MCF 10A (cell line): ENCODE measurements around the gene MYD88. TPM values are rescaled to one million over a fixed set of nuclear protein-coding genes. Genes with fewer than 3 reads are reported as not detected.

Experiments
- BruUV-seq: library from RNA; stranded (reverse); fragments of 400-500 nt; replicated peaks from 2 replicates; lab custom pipeline; 2021; lab: Mats Ljungman, UMichigan
- CTCF ChIA-PET: fragments of 300-600 bp; sonication (Branson Sonifier 250); formaldehyde crosslinking; extraction: SDS; loops from one replicate; lab custom pipeline; 2021; ENCODE audit warnings: antibody characterized with exemption, inconsistent platforms; lab: Yijun Ruan, JAX
- POLR2A ChIA-PET: fragments of 300-600, 350-650 bp; sonication (Branson Sonifier 250); formaldehyde crosslinking; extraction: SDS; loops from one replicate; lab custom pipeline; 2020; ENCODE audit warnings: antibody characterized with exemption, inconsistent platforms; lab: Yijun Ruan, JAX
- DNase-seq: peaks from one replicate; pipeline ENCODE4 v3.0.0-alpha.2; 2018; ENCODE audit not compliant: unreplicated experiment
- H3K27ac Mint-ChIP-seq: one replicate; pipeline ENCODE4 v1.8.0; 2022; ENCODE audit warnings: mild to moderate bottlenecking, low read depth, mixed read lengths; ENCODE audit not compliant: unreplicated experiment
- H3K27me3 Mint-ChIP-seq: one replicate; pipeline ENCODE4 v1.8.0; 2022; ENCODE audit warnings: mixed read lengths; ENCODE audit not compliant: insufficient read depth, unreplicated experiment
- H3K36me3 Mint-ChIP-seq: one replicate; pipeline ENCODE4 v1.8.0; 2022; ENCODE audit warnings: mild to moderate bottlenecking, moderate library complexity, mixed read lengths; ENCODE audit not compliant: insufficient read depth, unreplicated experiment
- H3K4me1 Mint-ChIP-seq: one replicate; pipeline ENCODE4 v1.8.0; 2022; ENCODE audit warnings: mixed read lengths; ENCODE audit not compliant: insufficient read depth, unreplicated experiment
- H3K4me3 Mint-ChIP-seq: one replicate; pipeline ENCODE4 v1.8.0; 2022; ENCODE audit warnings: mild to moderate bottlenecking, moderate library complexity, mixed read lengths; ENCODE audit not compliant: unreplicated experiment
- H3K9me3 Mint-ChIP-seq: one replicate; pipeline ENCODE4 v1.8.0; 2022; ENCODE audit warnings: mixed read lengths; ENCODE audit not compliant: unreplicated experiment
- CTCF ChIP-seq: fragments of 200-600 bp; IDR thresholded peaks from one replicate; pipeline ENCODE4 v1.8.0; 2022; ENCODE audit warnings: antibody characterized with exemption, mild to moderate bottlenecking; ENCODE audit not compliant: unreplicated experiment
- intact Hi-C: fragments of 100-400 bp; cut with micrococcal nuclease; formaldehyde crosslinking; loops from 2 replicates; pipeline ENCODE4 v1.14.1; 2022
- total RNA-seq: library from RNA; stranded (reverse); gene quantifications from 2 replicates; pipeline ENCODE4 v1.2.3, GENCODE V29; 2022

MYD88 gene
- total RNA-seq, 1 experiment from 2014 or later: 19.7 TPM

DNA sequence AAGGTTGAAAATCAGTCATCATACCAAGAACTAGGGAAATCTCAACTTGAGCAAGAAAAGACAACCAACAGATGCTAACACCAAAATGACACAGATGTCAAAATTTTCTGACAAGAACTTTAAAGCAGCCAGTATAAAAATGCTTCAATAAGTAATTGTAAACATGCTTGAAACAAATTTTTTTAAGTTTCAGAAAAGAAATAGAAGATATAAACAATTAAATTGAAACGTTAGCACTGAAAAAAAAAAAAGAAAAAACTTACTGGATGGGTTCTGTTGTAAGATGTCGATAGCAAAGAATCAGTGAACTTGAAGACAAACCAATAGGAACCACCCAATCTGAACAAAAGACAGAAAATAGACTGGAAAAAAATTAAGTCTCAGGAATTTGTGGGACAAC is 8.0 kb downstream of the MYD88 start:
- H3K4me1 Mint-ChIP-seq: peaks cover 11% of the 10 kb centered on the region
- H3K4me3 Mint-ChIP-seq: no peak overlapping the region
- POLR2A ChIA-PET: interaction anchor here (0.6 to 2.1 kb wide), 2 partner anchors 18 to 99 kb away, joined by 3 to 7 read pairs; partner anchors contain the start of gene OXSR1
- H3K9me3 Mint-ChIP-seq: peaks cover 13% of the 10 kb centered on the region
- H3K27ac Mint-ChIP-seq: no peak overlapping the region
- H3K27me3 Mint-ChIP-seq: no peaks in the 10 kb centered on the region
- H3K36me3 Mint-ChIP-seq: no peaks in the 10 kb centered on the region
- no peak for TF ChIP-seq CTCF
- no TSS peak for BruUV-seq
- intact Hi-C loops: no loop called here
- CTCF ChIA-PET: no interaction called here
- DNase-seq: no peak

DNA sequence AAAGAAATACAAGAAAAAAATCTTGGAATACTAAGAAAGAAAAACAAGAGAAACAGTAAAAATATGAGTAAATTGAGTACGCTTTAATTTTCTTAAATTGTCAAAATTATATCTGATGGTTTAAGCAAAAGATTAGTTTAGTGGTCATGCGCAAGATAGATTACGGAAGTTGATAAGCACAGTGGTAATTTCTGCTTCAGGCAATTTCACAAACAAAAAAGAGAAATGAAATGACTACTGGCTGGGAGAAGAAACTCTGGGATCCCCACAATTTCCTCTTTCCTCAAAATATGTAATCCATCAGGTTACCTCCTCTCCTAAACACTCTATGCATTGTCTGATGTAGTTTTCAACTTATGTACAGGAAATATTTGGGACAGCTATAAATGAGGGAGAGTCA is 9.0 kb downstream of the MYD88 start:
- intact Hi-C loops: no loop called here
- no peak overlapping the region for H3K27ac Mint-ChIP-seq
- no peaks in the 10 kb centered on the region for H3K27me3 Mint-ChIP-seq
- H3K4me3 Mint-ChIP-seq: no peak overlapping the region
- no peaks in the 10 kb centered on the region for H3K36me3 Mint-ChIP-seq
- no TSS peak for BruUV-seq
- CTCF ChIA-PET: no interaction called here
- no peak for TF ChIP-seq CTCF
- peaks cover 13% of the 10 kb centered on the region for H3K9me3 Mint-ChIP-seq
- POLR2A ChIA-PET: interaction anchor here (0.6 to 2.1 kb wide), 2 partner anchors 17 to 98 kb away, joined by 3 to 7 read pairs; partner anchors contain the start of gene OXSR1
- peaks cover 9% of the 10 kb centered on the region for H3K4me1 Mint-ChIP-seq
- DNase-seq: no peak

DNA sequence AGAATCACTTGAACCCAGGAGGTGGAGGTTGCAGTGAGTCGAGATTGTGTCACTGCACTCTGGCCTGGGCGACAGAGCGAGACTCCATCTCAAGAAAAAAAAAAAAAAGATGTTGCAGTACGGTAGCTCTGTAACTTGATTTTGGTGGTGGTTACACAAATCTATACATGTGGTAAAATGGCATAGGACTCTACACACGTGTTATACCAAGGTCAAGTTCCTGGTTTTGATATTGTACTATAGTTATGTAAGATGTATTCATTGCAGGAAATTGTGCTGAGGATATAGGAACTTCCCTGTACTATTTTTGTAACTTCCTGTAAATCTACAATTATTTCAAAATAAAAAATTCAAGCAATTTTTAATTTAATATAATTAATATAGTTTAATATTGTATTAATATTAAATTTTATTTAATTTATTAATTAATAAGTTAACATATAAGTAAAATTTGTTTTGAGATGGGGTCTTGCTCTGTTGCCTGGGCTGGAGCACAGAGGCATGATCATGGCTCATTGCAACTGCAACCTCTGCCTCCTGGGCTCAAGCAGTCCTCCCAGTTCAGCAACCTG is 9.9 kb downstream of the MYD88 start:
- intact Hi-C loops: no loop called here
- ChIA-PET CTCF (no interaction called here), POLR2A (interaction anchor here (0.8 to 2.1 kb wide), 3 partner anchors 9 to 16 kb away, joined by 4 to 7 read pairs (median 5); partner anchors contain the start of genes ACAA1 and OXSR1)
- Mint-ChIP-seq H3K27me3 (no peaks in the 10 kb centered on the region), H3K27ac (no peak overlapping the region), H3K9me3 (peaks cover 13% of the 10 kb centered on the region), H3K4me1 (peaks cover 12% of the 10 kb centered on the region), H3K4me3 (no peak overlapping the region), H3K36me3 (no peaks in the 10 kb centered on the region)
- TF ChIP-seq CTCF: no peak
- DNase-seq: no peak
- BruUV-seq: no TSS peak

DNA sequence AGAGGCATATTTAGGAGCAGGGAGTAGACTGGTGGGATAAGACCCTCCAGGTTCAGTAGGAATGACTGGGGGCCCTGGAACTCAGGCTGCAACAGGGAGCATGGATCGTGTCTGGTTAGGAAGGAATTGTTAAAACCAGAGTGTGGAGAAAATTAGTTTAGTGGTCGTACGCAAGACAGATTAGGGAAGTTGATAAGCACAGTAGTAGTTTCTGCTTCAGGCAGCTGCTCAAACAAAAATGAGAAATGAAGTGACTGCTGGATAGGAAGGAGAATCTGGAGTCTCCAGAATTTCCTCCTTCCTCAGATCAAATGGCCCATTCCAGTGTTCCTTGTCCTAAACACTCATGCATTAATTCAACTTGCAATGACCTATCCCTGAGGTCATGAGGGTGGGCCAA is 11.2 kb downstream of the MYD88 start:
- no peaks in the 10 kb centered on the region for H3K27me3 Mint-ChIP-seq
- intact Hi-C loops: no loop called here
- no peak for TF ChIP-seq CTCF
- ChIA-PET CTCF (no interaction called here), POLR2A (interaction anchor here (1.2 to 10.5 kb wide), 4 partner anchors 8 to 16 kb away, joined by 4 to 199 read pairs (median 6); partner anchors contain the start of genes ACAA1, MYD88 and OXSR1)
- no TSS peak for BruUV-seq
- no peak for DNase-seq
- peaks cover 19% of the 10 kb centered on the region for H3K4me1 Mint-ChIP-seq
- H3K27ac Mint-ChIP-seq: no peak overlapping the region
- no peak overlapping the region for H3K4me3 Mint-ChIP-seq
- no peaks in the 10 kb centered on the region for H3K36me3 Mint-ChIP-seq
- H3K9me3 Mint-ChIP-seq: peaks cover 13% of the 10 kb centered on the region
